HepG2 (cell line): ENCODE measurements around the gene KLHL7. TPM values are rescaled to one million over a fixed set of nuclear protein-coding genes. Genes with fewer than 3 reads are reported as not detected.

Experiments
- ZNF563 ChIP-seq: sonication (generic); formaldehyde crosslinking; IDR thresholded peaks from 2 replicates; pipeline ENCODE4 v1.8.0; 2022; ENCODE audit warnings: mild to moderate bottlenecking, moderate library complexity, missing genetic modification reagents
- ZNF572 ChIP-seq: sonication (generic); formaldehyde crosslinking; IDR thresholded peaks from 2 replicates; pipeline ENCODE4 v1.5.1; 2020; ENCODE audit warnings: mild to moderate bottlenecking, missing genetic modification reagents
- ZNF605 ChIP-seq: sonication (generic); formaldehyde crosslinking; IDR thresholded peaks from 2 replicates; pipeline ENCODE4 v1.8.0; 2022; ENCODE audit warnings: mild to moderate bottlenecking, missing genetic modification reagents
- polyA plus RNA-seq, 8 experiments: library from polyadenylated mRNA; depleted of rRNA in 3 of 8; stranded (reverse) in 7 of 8; unstranded in 1 of 8; fragments of >200 nt; fragmentation: Illumina TruSeq in 4 of 8; extraction: Trizol in 4 of 8; gene quantifications; 2 replicates each; pipeline versions ENCODE4 v1.2.1 to v1.2.3, GENCODE V29; 2011 to 2016; ENCODE audit warnings: low read depth in 4 of 8, missing spikeins in 1 of 8, mixed read lengths in 1 of 8; ENCODE audit not compliant: insufficient read depth in 1 of 8
- total RNA-seq, 5 experiments: library from RNA; depleted of rRNA; stranded (reverse); fragments of >200 nt; fragmentation: Illumina TruSeq; extraction: Trizol; gene quantifications; 2 replicates each; pipeline ENCODE4 v1.2.3, GENCODE V29; 2016; ENCODE audit warnings: low read depth in 1 of 5
- TF ChIP-seq, protein P1 (sequence below): sonication (generic); formaldehyde crosslinking; IDR thresholded peaks from 2 replicates; pipeline ENCODE4 v1.4.0; 2020; ENCODE audit warnings: missing genetic modification reagents, borderline replicate concordance
- TF ChIP-seq, protein P2 (sequence below): sonication (generic); formaldehyde crosslinking; IDR thresholded peaks from 2 replicates; pipeline ENCODE4 v1.8.1; 2023; ENCODE audit warnings: mild to moderate bottlenecking, missing genetic modification reagents
- TF ChIP-seq, protein P3 (sequence below): sonication (generic); formaldehyde crosslinking; IDR thresholded peaks from 2 replicates; pipeline ENCODE4 v1.4.0; 2020; ENCODE audit warnings: missing genetic modification reagents, borderline replicate concordance
- TF ChIP-seq, protein P4 (sequence below): fragments of 450-650 bp; IDR thresholded peaks from 2 replicates; pipeline ENCODE4 v1.6.1; 2017; ENCODE audit warnings: mild to moderate bottlenecking

The KLHL7 gene
- total and polyA plus RNA-seq, 2 of the 13 experiments (the other 11 are each of a cell fraction or from before 2014, with no cell fraction given), result 16.2 to 34.4 TPM

DNA sequence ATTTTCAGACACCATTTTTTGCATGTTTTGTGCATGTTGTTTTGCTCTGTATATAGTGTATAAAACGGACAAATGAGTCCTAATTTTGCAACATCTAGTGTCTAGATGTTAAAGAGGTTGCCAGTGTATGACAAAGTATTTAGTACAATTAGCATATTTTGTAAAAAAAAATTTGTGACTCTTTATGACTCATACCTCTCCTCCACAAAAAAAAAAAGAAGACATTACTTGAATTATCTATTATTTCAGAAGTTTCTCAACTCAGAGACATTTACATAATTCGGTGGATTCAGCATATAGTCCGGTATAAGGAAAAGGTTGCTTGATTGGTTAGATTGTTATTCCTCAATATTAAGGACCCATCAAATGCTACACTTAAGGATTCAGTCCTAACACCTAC lies 102.3 kb downstream of the KLHL7 start (continued):
- TF ChIP-seq, protein P1, sequence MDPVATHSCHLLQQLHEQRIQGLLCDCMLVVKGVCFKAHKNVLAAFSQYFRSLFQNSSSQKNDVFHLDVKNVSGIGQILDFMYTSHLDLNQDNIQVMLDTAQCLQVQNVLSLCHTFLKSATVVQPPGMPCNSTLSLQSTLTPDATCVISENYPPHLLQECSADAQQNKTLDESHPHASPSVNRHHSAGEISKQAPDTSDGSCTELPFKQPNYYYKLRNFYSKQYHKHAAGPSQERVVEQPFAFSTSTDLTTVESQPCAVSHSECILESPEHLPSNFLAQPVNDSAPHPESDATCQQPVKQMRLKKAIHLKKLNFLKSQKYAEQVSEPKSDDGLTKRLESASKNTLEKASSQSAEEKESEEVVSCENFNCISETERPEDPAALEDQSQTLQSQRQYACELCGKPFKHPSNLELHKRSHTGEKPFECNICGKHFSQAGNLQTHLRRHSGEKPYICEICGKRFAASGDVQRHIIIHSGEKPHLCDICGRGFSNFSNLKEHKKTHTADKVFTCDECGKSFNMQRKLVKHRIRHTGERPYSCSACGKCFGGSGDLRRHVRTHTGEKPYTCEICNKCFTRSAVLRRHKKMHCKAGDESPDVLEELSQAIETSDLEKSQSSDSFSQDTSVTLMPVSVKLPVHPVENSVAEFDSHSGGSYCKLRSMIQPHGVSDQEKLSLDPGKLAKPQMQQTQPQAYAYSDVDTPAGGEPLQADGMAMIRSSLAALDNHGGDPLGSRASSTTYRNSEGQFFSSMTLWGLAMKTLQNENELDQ (CRISPR knock-in tag), result no peak
- TF ChIP-seq, protein P2, sequence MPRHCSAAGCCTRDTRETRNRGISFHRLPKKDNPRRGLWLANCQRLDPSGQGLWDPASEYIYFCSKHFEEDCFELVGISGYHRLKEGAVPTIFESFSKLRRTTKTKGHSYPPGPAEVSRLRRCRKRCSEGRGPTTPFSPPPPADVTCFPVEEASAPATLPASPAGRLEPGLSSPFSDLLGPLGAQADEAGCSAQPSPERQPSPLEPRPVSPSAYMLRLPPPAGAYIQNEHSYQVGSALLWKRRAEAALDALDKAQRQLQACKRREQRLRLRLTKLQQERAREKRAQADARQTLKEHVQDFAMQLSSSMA, result no peak
- TF ChIP-seq ZNF563 (no peak), ZNF605 (no peak), ZNF572 (CRISPR knock-in tag) (no peak)
- TF ChIP-seq, protein P3, sequence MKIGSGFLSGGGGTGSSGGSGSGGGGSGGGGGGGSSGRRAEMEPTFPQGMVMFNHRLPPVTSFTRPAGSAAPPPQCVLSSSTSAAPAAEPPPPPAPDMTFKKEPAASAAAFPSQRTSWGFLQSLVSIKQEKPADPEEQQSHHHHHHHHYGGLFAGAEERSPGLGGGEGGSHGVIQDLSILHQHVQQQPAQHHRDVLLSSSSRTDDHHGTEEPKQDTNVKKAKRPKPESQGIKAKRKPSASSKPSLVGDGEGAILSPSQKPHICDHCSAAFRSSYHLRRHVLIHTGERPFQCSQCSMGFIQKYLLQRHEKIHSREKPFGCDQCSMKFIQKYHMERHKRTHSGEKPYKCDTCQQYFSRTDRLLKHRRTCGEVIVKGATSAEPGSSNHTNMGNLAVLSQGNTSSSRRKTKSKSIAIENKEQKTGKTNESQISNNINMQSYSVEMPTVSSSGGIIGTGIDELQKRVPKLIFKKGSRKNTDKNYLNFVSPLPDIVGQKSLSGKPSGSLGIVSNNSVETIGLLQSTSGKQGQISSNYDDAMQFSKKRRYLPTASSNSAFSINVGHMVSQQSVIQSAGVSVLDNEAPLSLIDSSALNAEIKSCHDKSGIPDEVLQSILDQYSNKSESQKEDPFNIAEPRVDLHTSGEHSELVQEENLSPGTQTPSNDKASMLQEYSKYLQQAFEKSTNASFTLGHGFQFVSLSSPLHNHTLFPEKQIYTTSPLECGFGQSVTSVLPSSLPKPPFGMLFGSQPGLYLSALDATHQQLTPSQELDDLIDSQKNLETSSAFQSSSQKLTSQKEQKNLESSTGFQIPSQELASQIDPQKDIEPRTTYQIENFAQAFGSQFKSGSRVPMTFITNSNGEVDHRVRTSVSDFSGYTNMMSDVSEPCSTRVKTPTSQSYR (CRISPR knock-in tag), result no peak
- TF ChIP-seq, protein P4, sequence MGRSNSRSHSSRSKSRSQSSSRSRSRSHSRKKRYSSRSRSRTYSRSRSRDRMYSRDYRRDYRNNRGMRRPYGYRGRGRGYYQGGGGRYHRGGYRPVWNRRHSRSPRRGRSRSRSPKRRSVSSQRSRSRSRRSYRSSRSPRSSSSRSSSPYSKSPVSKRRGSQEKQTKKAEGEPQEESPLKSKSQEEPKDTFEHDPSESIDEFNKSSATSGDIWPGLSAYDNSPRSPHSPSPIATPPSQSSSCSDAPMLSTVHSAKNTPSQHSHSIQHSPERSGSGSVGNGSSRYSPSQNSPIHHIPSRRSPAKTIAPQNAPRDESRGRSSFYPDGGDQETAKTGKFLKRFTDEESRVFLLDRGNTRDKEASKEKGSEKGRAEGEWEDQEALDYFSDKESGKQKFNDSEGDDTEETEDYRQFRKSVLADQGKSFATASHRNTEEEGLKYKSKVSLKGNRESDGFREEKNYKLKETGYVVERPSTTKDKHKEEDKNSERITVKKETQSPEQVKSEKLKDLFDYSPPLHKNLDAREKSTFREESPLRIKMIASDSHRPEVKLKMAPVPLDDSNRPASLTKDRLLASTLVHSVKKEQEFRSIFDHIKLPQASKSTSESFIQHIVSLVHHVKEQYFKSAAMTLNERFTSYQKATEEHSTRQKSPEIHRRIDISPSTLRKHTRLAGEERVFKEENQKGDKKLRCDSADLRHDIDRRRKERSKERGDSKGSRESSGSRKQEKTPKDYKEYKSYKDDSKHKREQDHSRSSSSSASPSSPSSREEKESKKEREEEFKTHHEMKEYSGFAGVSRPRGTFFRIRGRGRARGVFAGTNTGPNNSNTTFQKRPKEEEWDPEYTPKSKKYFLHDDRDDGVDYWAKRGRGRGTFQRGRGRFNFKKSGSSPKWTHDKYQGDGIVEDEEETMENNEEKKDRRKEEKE, result no peak
- TF ChIP-seq, all 625 proteins: peak for 0
